Upper lobe of left lung (tissue), 6 donors: Measurements from ENCODE around the gene RGS16. TPM values are rescaled to one million over a fixed set of nuclear protein-coding genes. Genes with fewer than 3 reads are reported as not detected.

Source experiments
- ATAC-seq, 2 donors: fragments of 200-7000 bp; cut with Tn5 transposase; one replicate each; pipeline ENCODE4 v1.9.1; 2022; ENCODE audit warnings: mild to moderate bottlenecking in 2 of 2, moderate library complexity in 2 of 2; ENCODE audit not compliant: low FRiP score in 2 of 2
- DNase-seq, 2 donors: peaks; one replicate each; pipeline ENCODE4 v3.0.0-alpha.2; 2019 to 2020
- H3K27ac ChIP-seq, 4 donors: fragments of 200-600 bp; sonication (generic); one replicate each; pipeline ENCODE4 v1.5.1; 2016 to 2019
- H3K27me3 ChIP-seq, 4 donors: fragments of 200-600 bp; sonication (generic); one replicate each; pipeline ENCODE4 v1.5.1; 2017 to 2019
- H3K36me3 ChIP-seq, 4 donors: fragments of 200-600 bp; sonication (generic); one replicate each; pipeline ENCODE4 v1.5.1; 2016 to 2019
- H3K4me1 ChIP-seq, 4 donors: fragments of 200-600 bp; sonication (generic); one replicate each; pipeline ENCODE4 v1.5.1; 2018 to 2019
- H3K4me3 ChIP-seq, 4 donors: fragments of 200-600 bp; sonication (generic); one replicate each; pipeline ENCODE4 v1.5.1; 2017 to 2019; ENCODE audit warnings: mild to moderate bottlenecking in 2 of 4, moderate library complexity in 1 of 4
- H3K9me3 ChIP-seq, 4 donors: fragments of 200-600 bp; sonication (generic); one replicate each; pipeline ENCODE4 v1.5.1; 2018 to 2019
- CTCF ChIP-seq, 6 experiments: fragments of 450-650 bp in 4 of 6; fragments of 200-600 bp in 2 of 6; sonication (generic) in 2 of 6; IDR thresholded peaks; one replicate each; pipeline ENCODE4 v1.5.1; 2016 to 2019; ENCODE audit warnings: antibody characterized with exemption in 6 of 6
- EP300 ChIP-seq, 4 donors: sonication (generic); formaldehyde crosslinking; IDR thresholded peaks; one replicate each; pipeline ENCODE4 v1.5.1; 2017; ENCODE audit warnings: antibody characterized with exemption in 4 of 4, control low read depth in 2 of 4
- POLR2A ChIP-seq, 4 donors: fragments of 450-650 bp; IDR thresholded peaks; one replicate each; pipeline ENCODE4 v1.5.1; 2016 to 2017; ENCODE audit warnings: antibody characterized with exemption in 4 of 4, mild to moderate bottlenecking in 2 of 4
- POLR2AphosphoS5 ChIP-seq, 2 donors: sonication (generic); formaldehyde crosslinking; IDR thresholded peaks; one replicate each; pipeline ENCODE4 v1.5.1; 2017; ENCODE audit warnings: antibody characterized with exemption in 2 of 2
- WGBS, 2 donors: methylation state at CpG; one replicate each; pipeline ENCODE4 v1.1.5; 2017 to 2018; 5-methylcytosine and 5-hydroxymethylcytosine counted together
- total RNA-seq, 6 donors: library from RNA; depleted of rRNA in 4 of 6; stranded (reverse); fragments of >200 nt in 4 of 6; gene quantifications; one replicate each; pipeline versions ENCODE4 v1.1.0 to v1.2.1, GENCODE V29; 2016 to 2021
- donor health status: DM: no; HTN: no; CAD: no; lungs with moderate emphysema.
- donor health status: DM: no; HTN: yes; CAD: no; lungs with severe emphysema.

Gene RGS16
- total RNA-seq, 6 donors from 2014 or later: 3.1 to 27.2 (median 16.2) TPM

GRCh38 chr1:182588500-182589396 is 15.4 kb downstream of the RGS16 start, which contains the start of gene RNASEL:
RNASEL (minus strand) TSS chr1:182589256; CDS start chr1:182586806, 2,450 bp downstream.
- TF ChIP-seq EP300 (IDR thresholded peaks at IDR 0.05) (no peak), POLR2AphosphoS5 (IDR thresholded peaks at IDR 0.05) (peak; percentile 51 to 60), POLR2A (IDR thresholded peaks at IDR 0.05) (peak in 3 of 4 donors; percentile 27 to 70 (median 44))
- Histone ChIP-seq H3K36me3 (peaks cover 0 to 3% (median 0%) of the 10 kb centered on the region in 4 donors), H3K4me1 (peaks cover 16 to 30% (median 24%) of the 10 kb centered on the region in 4 donors), H3K27ac (peak within 1 kb of the TSS; percentile 93 to 97 (median 96)), H3K9me3 (no peaks in the 10 kb centered on the region), H3K4me3 (peak within 1 kb of the TSS; percentile 47 to 70 (median 64)), H3K27me3 (no peaks in the 10 kb centered on the region)
- ATAC-seq (peak; percentile 92 to 94), DNase-seq (peak in 1 of 2 donors; percentile 85)
- WGBS, 2 donors: 1 to 3% methylated on average over 20 of the region's 20 CpGs

- Histone ChIP-seq H3K9me3 (no peaks in the 10 kb centered on the region), H3K4me3 (peak overlapping the region; percentile 47 to 70 (median 64)), H3K4me1 (peaks cover 18 to 30% (median 24%) of the 10 kb centered on the region in 4 donors), H3K27ac (peak overlapping the region; percentile 93 to 97 (median 96)), H3K27me3 (no peaks in the 10 kb centered on the region), H3K36me3 (peaks cover 0 to 11% (median 3%) of the 10 kb centered on the region in 4 donors)
- ATAC-seq: no peak
- TF ChIP-seq POLR2A (IDR thresholded peaks at IDR 0.05) (no peak), EP300 (IDR thresholded peaks at IDR 0.05) (no peak), POLR2AphosphoS5 (IDR thresholded peaks at IDR 0.05) (no peak), CTCF (IDR thresholded peaks at IDR 0.05) (no peak)
- DNase-seq: no peak
- 45 to 53% methylated on average over 4 of the region's 4 CpGs for WGBS, 2 donors
Observed at GRCh38 chr1:182587666-182588499, 16.3 kb downstream of the RGS16 start.

- Histone ChIP-seq H3K36me3 (peaks cover 0 to 19% (median 6%) of the 10 kb centered on the region in 4 donors), H3K4me3 (no peak overlapping the region), H3K27me3 (no peaks in the 10 kb centered on the region), H3K9me3 (no peaks in the 10 kb centered on the region), H3K4me1 (peaks cover 18 to 30% (median 24%) of the 10 kb centered on the region in 4 donors), H3K27ac (no peak overlapping the region)
- 0% methylated on average over 1 of the region's 1 CpG for WGBS, 2 donors
- DNase-seq: no peak
- TF ChIP-seq POLR2AphosphoS5 (IDR thresholded peaks at IDR 0.05) (no peak), CTCF (IDR thresholded peaks at IDR 0.05) (no peak), EP300 (IDR thresholded peaks at IDR 0.05) (no peak), POLR2A (IDR thresholded peaks at IDR 0.05) (no peak)
- ATAC-seq: no peak
Observed at GRCh38 chr1:182587093-182587492, 17.1 kb downstream of the RGS16 start.

GRCh38 chr1:182586380-182586779 is 17.8 kb downstream of the RGS16 start:
- no peak for TF ChIP-seq CTCF (IDR thresholded peaks at IDR 0.05)
- TF ChIP-seq POLR2A (IDR thresholded peaks at IDR 0.05): no peak
- no peak for TF ChIP-seq EP300 (IDR thresholded peaks at IDR 0.05)
- TF ChIP-seq POLR2AphosphoS5 (IDR thresholded peaks at IDR 0.05): no peak
- ATAC-seq: no peak
- Histone ChIP-seq H3K4me1 (peaks cover 18 to 30% (median 24%) of the 10 kb centered on the region in 4 donors), H3K9me3 (no peaks in the 10 kb centered on the region), H3K4me3 (no peak overlapping the region), H3K27me3 (no peaks in the 10 kb centered on the region), H3K27ac (peak overlapping the region in 1 of 4 donors; percentile 7), H3K36me3 (peaks cover 0 to 25% (median 11%) of the 10 kb centered on the region in 4 donors)
- peak in 1 of 2 donors; percentile 46 for DNase-seq
- WGBS, 2 donors: 78 to 95% methylated on average over 11 of the region's 11 CpGs
